HEK293 (cell line): Measurements from ENCODE around the gene COL6A5.

Source experiments
- CTCF ChIA-PET: fragments of 350-600 bp; formaldehyde crosslinking; extraction: SDS; loops from one replicate; lab custom pipeline; 2021; ENCODE audit warnings: antibody characterized with exemption; lab: Yijun Ruan, JAX
- POLR2A ChIA-PET: fragments of 300-600 bp; formaldehyde crosslinking; extraction: SDS; loops from one replicate; lab custom pipeline; 2020; ENCODE audit warnings: antibody characterized with exemption, inconsistent platforms; lab: Yijun Ruan, JAX
- H3K27ac ChIP-seq: fragments of 200-500 bp; sonication (Bioruptor generic); 2 replicates; pipeline ENCODE4 v1.5.1; 2014; ENCODE audit warnings: low read depth, low read length, control low read depth, inconsistent platforms; ENCODE audit errors: extremely low read depth
- H3K36me3 ChIP-seq, 2 experiments: fragments of 200-500 bp in 1 of 2; sonication (Bioruptor generic) in 1 of 2; 1 replicate in 1 of 2; 2 replicates in 1 of 2; pipeline ENCODE4 v1.5.1; 2014 to 2017; ENCODE audit warnings: inconsistent platforms in 2 of 2, low read length in 2 of 2; ENCODE audit not compliant: control insufficient read depth in 2 of 2, insufficient read depth in 1 of 2
- H3K4me1 ChIP-seq: fragments of 200-500 bp; sonication (Bioruptor generic); 2 replicates; pipeline ENCODE4 v1.5.1; 2014; ENCODE audit warnings: mild to moderate bottlenecking, low read length, inconsistent platforms; ENCODE audit not compliant: control insufficient read depth, insufficient read depth
- H3K4me3 ChIP-seq: 2 replicates; pipeline ENCODE4 v1.5.1; 2011; ENCODE audit warnings: low read depth, mild to moderate bottlenecking, control low read depth, low read length, moderate library complexity
- H3K9me3 ChIP-seq: fragments of 200-500 bp; sonication (Bioruptor generic); 2 replicates; pipeline ENCODE4 v1.5.1; 2014; ENCODE audit warnings: low read depth, low read length, inconsistent platforms; ENCODE audit not compliant: control insufficient read depth, insufficient read depth
- GLI2 ChIP-seq: fragments of 450-650 bp; formaldehyde crosslinking; IDR thresholded peaks from 2 replicates; pipeline ENCODE4; 2017; ENCODE audit warnings: missing biosample characterization, missing genetic modification characterization, low read depth, borderline replicate concordance
- GLI4 ChIP-seq: fragments of 450-650 bp; formaldehyde crosslinking; IDR thresholded peaks from 2 replicates; pipeline ENCODE4 v1.5.1; 2016; ENCODE audit warnings: missing biosample characterization, missing genetic modification characterization
- SETDB1 ChIP-seq: IDR thresholded peaks from one replicate; pipeline ENCODE4 v1.6.1; 2017; ENCODE audit warnings: mild to moderate bottlenecking, low read length, moderate library complexity, mixed read lengths; ENCODE audit not compliant: insufficient read length
- SP7 ChIP-seq: fragments of 450-650 bp; formaldehyde crosslinking; IDR thresholded peaks from 2 replicates; pipeline ENCODE4 v1.5.1; 2016; ENCODE audit warnings: missing biosample characterization, missing genetic modification characterization
- TCF7L2 ChIP-seq: IDR thresholded peaks from 2 replicates; pipeline ENCODE4 v1.6.1; 2011; ENCODE audit warnings: low read depth, mild to moderate bottlenecking, inconsistent platforms, low read length, moderate library complexity, borderline replicate concordance
- YY1 ChIP-seq: fragments of 450-650 bp; formaldehyde crosslinking; IDR thresholded peaks from 2 replicates; pipeline ENCODE4 v1.5.1; 2018; ENCODE audit warnings: missing biosample characterization, missing genetic modification characterization
- ZEB2 ChIP-seq: fragments of 450-650 bp; formaldehyde crosslinking; IDR thresholded peaks from 2 replicates; pipeline ENCODE4 v1.5.1; 2016; ENCODE audit warnings: missing biosample characterization, missing genetic modification characterization
- ZNF133 ChIP-seq: fragments of 450-650 bp; formaldehyde crosslinking; IDR thresholded peaks from 2 replicates; pipeline ENCODE4 v1.5.1; 2016; ENCODE audit warnings: missing biosample characterization, missing genetic modification characterization
- ZNF311 ChIP-seq: fragments of 450-650 bp; formaldehyde crosslinking; IDR thresholded peaks from 2 replicates; pipeline ENCODE4 v1.5.1; 2017; ENCODE audit warnings: missing biosample characterization, missing genetic modification characterization, borderline replicate concordance
- ZNF416 ChIP-seq: fragments of 450-650 bp; formaldehyde crosslinking; IDR thresholded peaks from 2 replicates; pipeline ENCODE4 v1.5.1; 2016; ENCODE audit warnings: missing biosample characterization, missing genetic modification characterization
- ZNF521 ChIP-seq: fragments of 450-650 bp; formaldehyde crosslinking; IDR thresholded peaks from 2 replicates; pipeline ENCODE4 v1.5.1; 2017; ENCODE audit warnings: missing biosample characterization, mild to moderate bottlenecking, missing genetic modification characterization
- ZNF530 ChIP-seq: fragments of 450-650 bp; formaldehyde crosslinking; IDR thresholded peaks from 2 replicates; pipeline ENCODE4 v1.5.1; 2016; ENCODE audit warnings: low read depth, missing biosample characterization, missing genetic modification characterization
- ZNF549 ChIP-seq: fragments of 450-650 bp; IDR thresholded peaks from 2 replicates; pipeline ENCODE4 v1.5.1; 2018; ENCODE audit warnings: missing biosample characterization, missing genetic modification characterization, mild to moderate bottlenecking, inconsistent platforms, moderate library complexity
- ZNF571 ChIP-seq: fragments of 450-650 bp; formaldehyde crosslinking; IDR thresholded peaks from 2 replicates; pipeline ENCODE4 v1.5.0; 2017; ENCODE audit warnings: missing biosample characterization, missing genetic modification characterization
- TF ChIP-seq, protein P1 (sequence below): fragments of 450-650 bp; formaldehyde crosslinking; IDR thresholded peaks from 2 replicates; pipeline ENCODE4 v1.5.1; 2016; ENCODE audit warnings: missing biosample characterization, missing genetic modification characterization
- TF ChIP-seq, protein P2 (sequence below): fragments of 450-650 bp; formaldehyde crosslinking; conservative IDR thresholded peaks from 2 replicates; pipeline ENCODE4 v1.5.1; 2016; ENCODE audit warnings: low read depth, missing biosample characterization, missing genetic modification characterization
- TF ChIP-seq, protein P3 (sequence below): fragments of 450-650 bp; formaldehyde crosslinking; IDR thresholded peaks from 2 replicates; pipeline ENCODE4 v1.5.1; 2016; ENCODE audit warnings: missing biosample characterization, missing genetic modification characterization

The COL6A5 gene

DNA sequence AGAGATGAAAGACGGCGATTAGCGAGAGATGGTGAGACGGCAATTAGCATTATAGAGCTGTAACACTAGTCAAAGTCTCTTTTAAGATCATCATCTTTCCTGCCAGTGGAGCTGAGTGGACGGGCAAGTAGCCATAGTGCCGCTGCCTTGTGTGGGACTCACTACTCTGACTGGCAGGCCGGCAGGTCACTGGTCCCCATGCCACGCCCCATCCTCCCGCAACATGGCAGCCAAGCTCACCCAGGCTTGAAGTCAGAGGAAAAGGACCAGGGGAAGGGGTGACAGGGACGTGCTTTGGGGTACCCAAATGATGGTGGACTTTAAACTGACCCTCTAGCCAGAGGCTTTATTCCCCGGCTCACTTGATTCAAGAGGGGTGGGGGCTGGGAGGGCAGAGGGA, 44.6 kb upstream of the COL6A5 start (continued):
- TF ChIP-seq TCF7L2: no peak
- no peak for TF ChIP-seq ZEB2
- no peak for TF ChIP-seq ZNF571 (tag by site-specific recombination)
- no peak for TF ChIP-seq ZNF521 (tag by site-specific recombination)
- TF ChIP-seq, protein P1, sequence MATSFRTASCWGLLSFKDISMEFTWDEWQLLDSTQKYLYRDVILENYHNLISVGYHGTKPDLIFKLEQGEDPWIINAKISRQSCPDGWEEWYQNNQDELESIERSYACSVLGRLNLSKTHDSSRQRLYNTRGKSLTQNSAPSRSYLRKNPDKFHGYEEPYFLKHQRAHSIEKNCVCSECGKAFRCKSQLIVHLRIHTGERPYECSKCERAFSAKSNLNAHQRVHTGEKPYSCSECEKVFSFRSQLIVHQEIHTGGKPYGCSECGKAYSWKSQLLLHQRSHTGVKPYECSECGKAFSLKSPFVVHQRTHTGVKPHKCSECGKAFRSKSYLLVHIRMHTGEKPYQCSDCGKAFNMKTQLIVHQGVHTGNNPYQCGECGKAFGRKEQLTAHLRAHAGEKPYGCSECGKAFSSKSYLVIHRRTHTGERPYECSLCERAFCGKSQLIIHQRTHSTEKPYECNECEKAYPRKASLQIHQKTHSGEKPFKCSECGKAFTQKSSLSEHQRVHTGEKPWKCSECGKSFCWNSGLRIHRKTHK (tag by site-specific recombination): no peak
- TF ChIP-seq, protein P2, sequence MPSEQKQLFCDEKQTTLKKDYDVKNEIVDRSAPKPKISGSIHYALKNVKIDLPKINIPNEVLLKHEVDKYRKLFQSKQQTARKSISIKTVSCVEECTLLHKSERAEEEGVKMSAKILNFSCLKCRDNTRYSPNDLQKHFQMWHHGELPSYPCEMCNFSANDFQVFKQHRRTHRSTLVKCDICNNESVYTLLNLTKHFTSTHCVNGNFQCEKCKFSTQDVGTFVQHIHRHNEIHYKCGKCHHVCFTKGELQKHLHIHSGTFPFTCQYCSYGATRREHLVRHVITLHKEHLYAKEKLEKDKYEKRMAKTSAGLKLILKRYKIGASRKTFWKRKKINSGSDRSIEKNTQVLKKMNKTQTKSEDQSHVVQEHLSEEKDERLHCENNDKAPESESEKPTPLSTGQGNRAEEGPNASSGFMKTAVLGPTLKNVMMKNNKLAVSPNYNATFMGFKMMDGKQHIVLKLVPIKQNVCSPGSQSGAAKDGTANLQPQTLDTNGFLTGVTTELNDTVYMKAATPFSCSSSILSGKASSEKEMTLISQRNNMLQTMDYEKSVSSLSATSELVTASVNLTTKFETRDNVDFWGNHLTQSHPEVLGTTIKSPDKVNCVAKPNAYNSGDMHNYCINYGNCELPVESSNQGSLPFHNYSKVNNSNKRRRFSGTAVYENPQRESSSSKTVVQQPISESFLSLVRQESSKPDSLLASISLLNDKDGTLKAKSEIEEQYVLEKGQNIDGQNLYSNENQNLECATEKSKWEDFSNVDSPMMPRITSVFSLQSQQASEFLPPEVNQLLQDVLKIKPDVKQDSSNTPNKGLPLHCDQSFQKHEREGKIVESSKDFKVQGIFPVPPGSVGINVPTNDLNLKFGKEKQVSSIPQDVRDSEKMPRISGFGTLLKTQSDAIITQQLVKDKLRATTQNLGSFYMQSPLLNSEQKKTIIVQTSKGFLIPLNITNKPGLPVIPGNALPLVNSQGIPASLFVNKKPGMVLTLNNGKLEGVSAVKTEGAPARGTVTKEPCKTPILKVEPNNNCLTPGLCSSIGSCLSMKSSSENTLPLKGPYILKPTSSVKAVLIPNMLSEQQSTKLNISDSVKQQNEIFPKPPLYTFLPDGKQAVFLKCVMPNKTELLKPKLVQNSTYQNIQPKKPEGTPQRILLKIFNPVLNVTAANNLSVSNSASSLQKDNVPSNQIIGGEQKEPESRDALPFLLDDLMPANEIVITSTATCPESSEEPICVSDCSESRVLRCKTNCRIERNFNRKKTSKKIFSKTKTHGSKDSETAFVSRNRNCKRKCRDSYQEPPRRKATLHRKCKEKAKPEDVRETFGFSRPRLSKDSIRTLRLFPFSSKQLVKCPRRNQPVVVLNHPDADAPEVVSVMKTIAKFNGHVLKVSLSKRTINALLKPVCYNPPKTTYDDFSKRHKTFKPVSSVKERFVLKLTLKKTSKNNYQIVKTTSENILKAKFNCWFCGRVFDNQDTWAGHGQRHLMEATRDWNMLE (tag by site-specific recombination): no peak

DNA sequence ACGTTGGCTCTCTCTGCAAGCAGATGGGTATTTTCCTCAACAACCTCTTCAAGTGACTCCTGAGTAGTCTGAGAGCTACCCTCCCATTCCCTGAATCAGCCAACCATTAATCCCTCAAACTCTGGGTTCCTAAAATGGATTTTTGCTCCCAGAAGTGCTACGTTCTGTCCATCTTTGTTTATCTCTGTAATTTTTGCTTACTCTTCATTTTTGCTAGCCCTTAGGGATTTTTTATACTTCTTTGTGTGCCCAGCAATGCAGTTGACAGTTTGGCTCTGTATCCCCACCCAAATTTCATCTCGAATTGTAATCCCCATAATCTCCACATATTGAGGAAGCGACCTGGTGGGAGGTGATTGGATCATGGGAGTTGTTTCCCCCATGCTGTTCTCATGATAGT, 35.4 kb upstream of the COL6A5 start:
- no peaks in the 10 kb centered on the region for H3K4me1 ChIP-seq
- POLR2A ChIA-PET: no interaction called here
- no peak overlapping the region for H3K4me3 ChIP-seq
- H3K9me3 ChIP-seq: no peaks in the 10 kb centered on the region
- no peak overlapping the region for H3K27ac ChIP-seq
- TF ChIP-seq, protein P3, sequence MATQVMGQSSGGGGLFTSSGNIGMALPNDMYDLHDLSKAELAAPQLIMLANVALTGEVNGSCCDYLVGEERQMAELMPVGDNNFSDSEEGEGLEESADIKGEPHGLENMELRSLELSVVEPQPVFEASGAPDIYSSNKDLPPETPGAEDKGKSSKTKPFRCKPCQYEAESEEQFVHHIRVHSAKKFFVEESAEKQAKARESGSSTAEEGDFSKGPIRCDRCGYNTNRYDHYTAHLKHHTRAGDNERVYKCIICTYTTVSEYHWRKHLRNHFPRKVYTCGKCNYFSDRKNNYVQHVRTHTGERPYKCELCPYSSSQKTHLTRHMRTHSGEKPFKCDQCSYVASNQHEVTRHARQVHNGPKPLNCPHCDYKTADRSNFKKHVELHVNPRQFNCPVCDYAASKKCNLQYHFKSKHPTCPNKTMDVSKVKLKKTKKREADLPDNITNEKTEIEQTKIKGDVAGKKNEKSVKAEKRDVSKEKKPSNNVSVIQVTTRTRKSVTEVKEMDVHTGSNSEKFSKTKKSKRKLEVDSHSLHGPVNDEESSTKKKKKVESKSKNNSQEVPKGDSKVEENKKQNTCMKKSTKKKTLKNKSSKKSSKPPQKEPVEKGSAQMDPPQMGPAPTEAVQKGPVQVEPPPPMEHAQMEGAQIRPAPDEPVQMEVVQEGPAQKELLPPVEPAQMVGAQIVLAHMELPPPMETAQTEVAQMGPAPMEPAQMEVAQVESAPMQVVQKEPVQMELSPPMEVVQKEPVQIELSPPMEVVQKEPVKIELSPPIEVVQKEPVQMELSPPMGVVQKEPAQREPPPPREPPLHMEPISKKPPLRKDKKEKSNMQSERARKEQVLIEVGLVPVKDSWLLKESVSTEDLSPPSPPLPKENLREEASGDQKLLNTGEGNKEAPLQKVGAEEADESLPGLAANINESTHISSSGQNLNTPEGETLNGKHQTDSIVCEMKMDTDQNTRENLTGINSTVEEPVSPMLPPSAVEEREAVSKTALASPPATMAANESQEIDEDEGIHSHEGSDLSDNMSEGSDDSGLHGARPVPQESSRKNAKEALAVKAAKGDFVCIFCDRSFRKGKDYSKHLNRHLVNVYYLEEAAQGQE (tag by site-specific recombination): no peak
- no peak for TF ChIP-seq SETDB1
- TF ChIP-seq GLI2 (tag by site-specific recombination): no peak
- TF ChIP-seq ZNF416 (tag by site-specific recombination): no peak
- TF ChIP-seq ZNF549: no peak
- TF ChIP-seq YY1 (tag by site-specific recombination): no peak
- no peak for TF ChIP-seq ZNF311 (tag by site-specific recombination)
- TF ChIP-seq SP7 (tag by site-specific recombination): no peak
- TF ChIP-seq GLI4 (tag by site-specific recombination): no peak
- no peak for TF ChIP-seq ZNF133 (tag by site-specific recombination)
- no peak for TF ChIP-seq ZNF530
- TF ChIP-seq, all 188 proteins: peak for 0
- CTCF ChIA-PET: no interaction called here
- H3K36me3 ChIP-seq: no peaks in the 10 kb centered on the region
